RKO (cell line): ENCODE data around the gene ANO6.
"Not testable (repeated sequence)": the region's sequence is repeated elsewhere in the genome, so short reads cannot be mapped to it uniquely, and the experiment has no call there.

Source experiments
- DNase-seq: peaks from one replicate; pipeline ENCODE4 v3.0.0-alpha.2; 2016; ENCODE audit warnings: low spot score

Gene ANO6

DNA sequence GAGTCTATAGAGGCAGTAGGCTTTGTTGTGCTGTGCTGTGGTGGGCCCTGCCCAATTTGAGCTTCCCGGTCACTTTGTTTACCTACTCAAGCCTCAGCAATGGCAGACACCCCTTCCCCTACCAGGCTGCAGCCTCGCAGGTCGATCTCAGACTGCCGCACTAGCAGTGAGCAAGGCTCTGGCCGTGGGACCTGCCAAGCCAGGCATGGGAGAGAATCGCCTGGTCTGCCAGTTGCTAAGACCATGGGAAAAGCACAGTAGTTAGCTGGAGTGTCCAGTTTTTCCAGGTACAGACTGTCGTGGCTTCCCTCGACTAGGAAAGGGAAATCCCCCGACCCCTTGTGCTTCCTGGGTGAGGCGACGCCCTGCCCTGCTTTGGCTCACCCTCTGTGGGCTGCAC is 26.3 kb downstream of the ANO6 start:
- DNase-seq, result no peak

DNA sequence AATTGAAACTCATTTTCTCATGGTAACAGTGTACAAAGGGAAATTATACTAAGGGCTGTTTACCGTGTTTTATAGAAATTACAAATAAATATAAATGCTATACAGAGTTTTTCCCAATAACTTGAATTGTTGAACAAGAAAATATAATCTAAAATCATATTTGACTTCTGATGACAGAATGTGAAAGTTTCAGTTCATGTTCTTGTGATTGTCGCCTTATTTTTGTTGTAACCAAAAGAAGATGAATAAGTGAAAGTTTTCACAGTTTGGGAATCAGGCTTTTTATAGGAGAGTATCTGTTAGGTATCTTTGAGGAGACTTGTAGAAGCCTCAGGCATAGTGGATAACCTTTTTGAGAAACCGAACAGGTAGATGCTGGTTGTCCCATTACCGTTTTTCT is 28.1 kb downstream of the ANO6 start:
- DNase-seq, result no peak

DNA sequence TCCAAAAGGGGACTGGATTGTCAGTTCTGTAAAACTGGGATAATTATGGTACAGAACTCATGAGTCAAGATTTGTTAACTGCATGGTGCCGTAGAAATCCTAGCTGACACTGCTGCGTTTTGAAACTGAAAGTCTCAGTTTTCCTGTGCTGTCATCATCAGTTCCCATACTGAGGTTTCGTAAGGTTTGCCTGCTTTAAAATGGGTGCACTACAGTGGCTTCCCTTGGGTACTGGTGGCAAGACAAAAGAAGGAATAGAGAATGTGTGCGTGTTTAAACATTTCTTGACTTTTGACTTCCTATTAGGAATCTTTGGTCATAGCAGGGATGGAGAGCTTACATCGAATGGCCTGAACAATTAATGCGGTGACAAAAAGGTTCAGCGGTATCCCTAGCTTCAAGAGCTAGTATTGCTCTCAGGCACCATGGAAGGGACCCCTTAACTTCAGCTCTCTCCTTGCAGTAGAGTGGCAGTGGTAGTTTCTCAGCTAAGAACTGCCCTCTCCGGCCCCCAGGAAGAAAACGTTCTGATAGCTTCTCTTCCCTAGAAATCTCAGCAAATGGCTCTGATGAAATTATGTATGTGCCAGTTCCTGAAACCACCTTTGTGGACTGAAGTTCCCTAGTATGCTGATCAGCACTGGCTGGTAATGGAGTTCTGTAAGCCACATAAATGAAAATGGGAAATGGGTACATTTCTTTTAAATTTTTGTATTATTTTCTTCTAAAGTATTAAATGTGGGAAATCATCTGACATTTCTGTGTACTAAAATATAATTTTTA is 28.9 kb downstream of the ANO6 start:
- no peak for DNase-seq

DNA sequence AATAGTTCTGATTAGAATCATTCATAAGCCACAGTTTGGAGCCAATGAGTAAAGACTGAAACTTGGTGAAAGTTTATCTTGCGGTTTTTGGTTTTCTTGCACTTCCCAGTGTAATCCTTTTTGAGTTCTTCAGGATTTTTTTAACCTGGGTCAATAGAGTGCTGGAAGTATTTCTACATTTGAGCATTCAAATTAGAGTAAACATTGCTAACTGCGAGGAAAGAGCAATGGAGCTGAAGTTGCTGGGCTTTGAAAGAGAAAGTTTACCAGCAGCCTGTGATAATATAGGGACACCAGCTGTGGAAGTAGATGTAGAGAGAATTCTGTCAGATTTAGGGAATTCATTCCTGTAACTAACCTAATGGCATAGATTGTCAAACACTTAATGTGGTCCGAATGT is 30.3 kb downstream of the ANO6 start:
- DNase-seq, result no peak

DNA sequence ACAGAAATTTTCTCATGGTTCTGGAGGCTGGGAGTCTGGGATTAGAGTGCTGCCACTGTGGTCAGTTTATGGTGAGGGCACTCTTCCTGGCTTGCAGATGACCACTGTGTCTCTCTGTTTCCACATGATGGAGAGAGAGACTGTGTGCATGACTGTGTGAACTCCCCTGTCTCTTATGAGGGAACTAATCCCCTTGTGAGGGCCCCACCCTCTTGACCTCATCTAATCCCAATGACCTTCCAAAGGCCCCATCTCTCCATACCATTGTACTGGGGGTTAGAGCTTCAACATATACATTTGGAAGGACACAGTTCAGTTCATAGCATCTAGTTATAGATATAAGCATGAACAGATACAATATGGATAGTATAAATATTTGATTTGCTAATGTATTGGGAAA is 31.7 kb downstream of the ANO6 start:
- no peak for DNase-seq

DNA sequence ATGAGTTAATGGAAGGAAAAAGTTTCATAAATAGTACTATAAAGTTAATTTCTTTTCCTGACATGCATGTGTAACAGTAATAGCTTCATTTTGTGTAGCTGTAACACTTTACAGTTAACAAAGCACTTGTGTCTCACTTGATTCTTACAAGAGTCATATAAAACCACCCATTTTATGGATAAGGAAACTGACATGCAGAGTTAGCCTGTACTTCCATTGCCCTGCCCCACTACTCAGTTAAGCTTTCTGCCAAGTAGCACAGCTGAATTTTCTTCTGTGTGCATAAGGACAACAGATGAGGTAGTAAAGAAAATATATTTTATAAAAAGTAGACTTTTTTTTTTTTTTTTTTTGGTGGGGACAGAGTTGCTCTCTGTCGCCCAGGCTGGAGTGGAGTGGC is 32.2 kb downstream of the ANO6 start:
- DNase-seq, result no peak

DNA sequence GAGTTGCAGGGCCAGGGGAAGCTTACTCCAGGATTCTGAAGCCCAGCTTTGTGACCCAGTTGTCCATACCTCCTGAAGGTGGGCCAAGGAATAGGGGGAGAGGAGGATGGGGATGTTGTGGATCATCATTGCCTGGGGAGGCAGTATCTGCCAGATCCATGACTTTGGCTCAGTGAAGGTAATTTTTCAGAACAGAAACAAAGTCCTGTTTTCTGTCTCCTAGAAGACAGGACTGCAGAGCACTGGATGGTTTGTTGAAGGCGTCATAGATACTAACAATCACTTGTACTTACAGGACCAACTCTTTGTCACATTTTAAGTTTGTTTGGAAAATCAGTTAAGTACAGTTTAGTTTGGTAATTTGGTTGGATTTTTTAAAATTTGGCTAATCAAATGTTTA is 38.4 kb downstream of the ANO6 start:
- DNase-seq, result no peak

DNA sequence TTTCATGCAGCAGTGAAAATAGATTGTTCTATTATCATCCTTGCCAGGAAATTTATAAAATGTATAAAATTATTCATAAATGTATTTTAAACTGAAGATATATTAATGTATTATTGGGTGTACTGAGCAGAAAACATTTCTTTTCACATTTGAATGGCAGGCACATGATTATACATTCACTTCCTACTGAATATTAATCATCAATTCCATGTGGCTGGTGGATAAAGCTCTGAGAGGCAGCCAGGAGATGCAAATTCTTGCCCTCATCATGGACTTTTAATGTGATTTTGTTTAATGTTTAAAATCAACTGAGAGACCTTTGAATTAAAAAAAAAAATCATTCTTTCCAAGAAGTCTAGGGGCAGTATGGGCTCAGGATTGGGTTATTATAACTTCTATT is 40.8 kb downstream of the ANO6 start:
- DNase-seq, result no peak

DNA sequence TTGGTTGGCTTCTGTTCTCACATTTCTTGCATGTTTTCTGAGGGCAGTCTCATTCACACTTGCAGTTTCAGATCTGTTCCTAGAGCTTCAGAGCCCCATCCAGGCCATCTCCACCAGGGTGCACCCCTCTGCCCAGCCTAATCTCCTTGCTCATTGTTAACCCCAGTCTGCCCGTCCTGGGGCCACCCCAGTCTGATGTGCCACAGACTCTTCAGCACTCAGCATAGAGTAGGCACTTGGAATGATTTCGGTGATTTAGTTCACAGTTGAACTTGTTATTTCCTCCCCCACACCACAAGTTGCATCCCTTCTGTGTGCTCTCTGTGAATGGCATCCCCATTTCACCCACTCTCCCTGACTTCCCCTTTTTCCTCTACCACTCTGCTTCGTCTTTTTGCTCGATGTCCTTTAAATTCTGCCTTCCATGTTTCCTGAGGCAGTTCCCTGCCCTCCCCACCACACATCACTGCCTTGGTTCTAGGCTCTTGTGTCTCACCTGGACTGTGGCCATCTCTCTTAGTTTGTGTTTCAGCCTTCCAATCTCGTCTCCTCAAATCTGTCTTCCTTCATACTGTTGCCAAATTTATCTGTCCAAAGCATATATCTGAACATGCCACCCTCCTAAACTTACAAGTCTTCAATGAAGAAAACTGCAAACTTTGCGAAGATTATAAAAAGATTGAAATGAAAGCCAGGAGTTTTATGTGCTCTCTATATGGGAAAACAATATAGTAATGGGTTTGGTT is 41.5 kb downstream of the ANO6 start:
- DNase-seq, result no peak

DNA sequence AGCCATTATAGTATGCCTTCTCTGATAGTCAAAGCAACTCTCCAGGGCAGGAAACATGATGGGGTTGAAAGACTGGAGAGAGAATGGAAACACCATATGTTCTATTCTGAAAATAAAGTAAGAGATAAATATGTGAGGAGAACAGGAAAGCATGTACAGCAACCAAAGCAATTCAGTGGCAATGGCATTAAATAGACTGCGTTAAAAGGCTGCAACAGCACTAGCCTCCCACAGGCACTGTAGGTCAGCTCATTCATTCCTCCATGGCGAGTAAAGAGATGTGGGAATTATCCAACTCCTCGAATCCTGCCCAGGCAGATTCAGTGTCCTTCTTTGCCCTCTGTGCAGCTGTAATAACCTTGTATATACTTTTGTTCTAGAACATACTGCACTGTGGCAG is 43.8 kb downstream of the ANO6 start:
- DNase-seq, result no peak

DNA sequence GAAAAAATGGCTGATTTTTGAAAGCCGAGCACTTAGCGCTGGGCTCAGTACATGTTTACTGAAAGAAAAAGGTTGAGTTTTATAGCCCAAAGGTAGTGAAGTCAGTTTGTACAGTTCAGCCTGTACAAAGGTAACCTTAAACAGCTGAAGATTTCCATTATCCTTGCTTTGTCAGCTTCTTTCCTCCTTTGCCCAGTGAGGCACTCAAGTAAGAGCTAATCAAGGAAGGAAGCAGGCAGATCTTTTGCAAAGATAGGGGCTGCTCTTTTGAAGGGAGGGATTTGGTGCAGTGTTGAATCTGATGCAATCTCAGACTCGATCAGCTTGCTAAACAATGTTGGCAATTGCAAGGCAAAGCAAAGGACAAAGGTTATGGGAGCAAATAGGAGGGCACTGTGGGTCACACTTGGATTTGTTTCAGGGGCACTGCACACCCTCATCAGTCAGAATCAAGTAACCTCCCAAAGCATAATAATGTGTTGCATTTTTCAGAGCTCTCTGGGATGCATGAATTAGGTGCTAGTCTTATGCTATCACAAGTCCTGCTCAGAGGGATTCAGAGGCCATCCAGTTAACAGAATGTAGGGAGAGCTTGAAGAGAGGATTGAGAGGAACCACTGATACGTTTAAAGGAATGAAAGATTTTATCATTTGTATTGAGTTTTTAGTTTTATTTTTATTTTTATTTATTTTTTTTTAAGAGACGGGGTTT is 44.4 kb downstream of the ANO6 start:
- DNase-seq, result no peak

DNA sequence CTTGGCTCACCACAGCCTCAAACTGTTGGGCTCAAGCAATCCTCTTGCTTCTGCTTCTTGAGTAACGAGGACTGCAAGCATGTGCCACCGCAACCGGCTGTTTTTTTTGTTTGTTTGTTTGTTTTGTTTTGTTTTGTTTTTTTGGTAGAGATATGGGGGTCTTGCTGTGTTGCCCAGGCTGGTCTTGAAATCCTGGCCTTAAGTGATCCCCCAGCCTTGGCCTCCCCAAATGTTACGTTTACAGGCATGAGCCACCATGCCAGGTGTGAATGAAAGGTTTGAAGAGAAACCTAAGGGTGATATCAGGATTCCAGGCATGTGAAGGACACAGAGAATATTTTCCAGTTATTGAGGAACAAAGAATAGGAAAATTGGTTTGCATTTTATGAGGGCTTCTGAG is 45.0 kb downstream of the ANO6 start:
- DNase-seq, result no peak

DNA sequence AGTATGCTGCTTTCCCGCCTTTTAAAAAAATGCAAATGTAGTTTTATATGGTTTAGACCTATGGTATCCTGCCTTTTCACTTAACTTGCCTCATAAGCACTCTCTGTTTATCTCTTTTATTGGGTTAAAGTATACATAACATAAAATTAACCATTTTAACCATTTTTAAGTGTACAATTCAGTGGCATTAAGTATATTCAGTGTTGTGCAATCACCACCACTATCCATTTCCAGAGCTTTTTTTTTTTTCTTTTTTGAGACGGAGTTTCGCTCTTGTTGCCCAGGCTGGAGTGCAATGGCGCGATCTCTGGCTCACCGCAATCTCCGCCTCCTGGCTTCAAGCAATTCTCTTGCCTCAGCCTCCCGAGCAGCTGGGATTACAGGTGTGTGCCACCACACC is 46.3 kb downstream of the ANO6 start:
- not testable (repeated sequence) for DNase-seq

DNA sequence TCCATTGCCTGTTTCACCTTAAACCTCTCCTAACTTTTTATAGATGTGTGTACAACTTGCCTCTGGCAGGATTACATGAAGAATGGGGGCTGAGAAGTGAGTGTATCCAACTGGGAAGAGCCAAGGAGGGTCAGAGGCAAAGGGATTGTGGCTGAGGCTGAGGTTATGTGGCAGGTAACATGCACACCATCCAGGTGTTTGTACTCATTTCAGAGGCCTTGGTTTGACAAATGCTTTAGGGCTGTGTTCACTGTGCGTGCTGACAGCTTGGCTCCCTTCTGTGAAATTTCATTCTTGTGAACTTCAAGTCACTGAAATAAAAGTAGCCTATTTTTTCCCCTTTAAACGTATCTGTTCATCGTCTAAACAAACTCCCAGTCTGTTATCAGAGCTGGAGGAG is 47.7 kb downstream of the ANO6 start:
- no peak for DNase-seq

DNA sequence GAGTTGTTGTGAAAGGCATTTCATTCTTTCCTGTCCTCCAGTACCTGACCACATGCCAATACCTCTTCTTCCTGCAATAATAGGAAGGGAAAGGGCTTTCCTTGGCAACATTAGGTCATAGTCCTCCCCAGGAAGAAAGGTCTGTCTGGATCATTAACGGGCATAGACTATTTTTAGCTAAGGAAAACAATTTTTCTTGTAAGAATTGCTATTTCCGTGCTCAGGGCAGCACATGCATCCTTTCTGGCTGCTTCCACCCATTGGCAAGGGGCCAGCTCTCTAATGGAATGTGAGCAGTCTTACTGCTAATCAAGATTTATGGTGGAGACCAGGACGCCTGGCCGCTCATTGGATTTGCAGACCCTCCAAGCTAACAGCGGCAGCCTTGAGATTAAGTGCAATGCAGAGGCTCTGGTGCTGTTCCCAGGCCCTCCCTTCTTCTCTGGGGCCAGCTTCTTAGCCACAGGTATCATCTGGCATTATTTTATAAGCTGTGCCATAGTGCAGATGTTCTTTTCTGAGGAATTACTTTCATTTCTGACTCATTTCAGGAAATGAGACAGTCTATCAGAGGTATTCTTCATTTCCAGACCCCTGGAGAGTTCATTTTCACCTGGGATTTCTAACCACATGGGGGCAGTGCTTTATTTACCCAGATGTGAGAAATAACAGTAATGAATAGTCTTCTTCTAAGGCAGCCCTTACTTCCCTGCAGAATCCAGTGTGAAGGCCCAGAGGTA is 52.9 kb downstream of the ANO6 start:
- DNase-seq, result peak; percentile 41

DNA sequence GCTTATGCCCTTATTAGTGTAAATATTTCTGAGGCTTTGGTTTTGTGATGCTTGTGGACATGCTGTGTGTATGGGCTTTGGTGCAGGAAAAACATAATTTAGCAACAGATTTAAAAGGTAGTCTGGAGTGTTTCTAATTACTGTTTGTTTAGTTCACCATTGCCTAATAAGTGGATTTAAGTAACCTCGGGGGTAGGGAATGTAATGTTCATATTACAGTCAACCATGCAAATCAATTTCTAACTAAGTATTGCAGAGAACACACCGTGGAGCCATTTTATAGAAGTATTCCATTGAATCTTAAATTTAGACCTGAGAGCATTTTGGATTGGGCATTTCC is 53.5 kb downstream of the ANO6 start:
- no peak for DNase-seq

DNA sequence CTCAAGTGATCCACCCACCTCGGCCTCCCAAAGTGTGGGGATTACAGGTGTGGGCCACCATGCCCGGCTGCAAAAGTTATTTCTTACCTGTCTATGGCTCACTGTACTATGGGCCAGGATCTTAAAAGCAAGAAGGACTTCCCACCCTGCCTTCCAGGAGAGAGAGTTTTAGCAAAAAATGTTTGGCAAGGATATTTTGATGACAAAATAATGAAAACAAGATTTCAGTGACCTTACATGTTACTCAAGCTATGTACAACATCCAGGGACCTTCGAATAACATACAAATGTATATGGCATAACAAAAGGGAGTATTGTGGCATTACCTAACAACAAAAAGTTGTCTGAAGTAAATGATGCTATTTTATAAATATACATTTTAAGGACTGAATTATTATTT is 55.1 kb downstream of the ANO6 start:
- DNase-seq, result no peak

DNA sequence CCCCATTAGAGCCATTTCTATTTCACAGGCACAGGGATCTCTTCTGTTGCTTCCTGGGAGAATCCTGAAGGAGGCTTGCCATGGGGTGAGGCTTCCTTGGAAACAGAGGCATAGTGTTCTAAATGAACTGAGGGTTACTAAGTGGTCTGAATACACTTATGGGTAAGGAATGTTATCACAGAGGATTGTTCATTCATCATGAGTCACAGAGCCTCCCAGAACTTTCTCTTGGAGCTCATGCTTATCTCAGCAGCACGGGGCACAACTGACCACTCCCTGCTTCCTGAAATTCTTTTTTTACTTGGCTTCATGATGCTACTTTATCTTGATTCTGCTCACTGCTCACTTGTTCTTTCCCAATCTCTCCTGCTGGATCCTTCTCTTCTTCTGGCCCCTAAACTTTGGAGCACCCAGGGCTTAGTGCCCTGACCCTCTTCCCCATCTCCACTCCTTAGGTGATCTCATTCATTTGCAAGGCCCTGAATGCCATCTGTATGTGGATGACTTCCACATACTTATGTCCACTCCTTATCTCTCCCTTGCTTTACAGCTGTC is 57.9 kb downstream of the ANO6 start:
- peak; percentile 85 for DNase-seq

DNA sequence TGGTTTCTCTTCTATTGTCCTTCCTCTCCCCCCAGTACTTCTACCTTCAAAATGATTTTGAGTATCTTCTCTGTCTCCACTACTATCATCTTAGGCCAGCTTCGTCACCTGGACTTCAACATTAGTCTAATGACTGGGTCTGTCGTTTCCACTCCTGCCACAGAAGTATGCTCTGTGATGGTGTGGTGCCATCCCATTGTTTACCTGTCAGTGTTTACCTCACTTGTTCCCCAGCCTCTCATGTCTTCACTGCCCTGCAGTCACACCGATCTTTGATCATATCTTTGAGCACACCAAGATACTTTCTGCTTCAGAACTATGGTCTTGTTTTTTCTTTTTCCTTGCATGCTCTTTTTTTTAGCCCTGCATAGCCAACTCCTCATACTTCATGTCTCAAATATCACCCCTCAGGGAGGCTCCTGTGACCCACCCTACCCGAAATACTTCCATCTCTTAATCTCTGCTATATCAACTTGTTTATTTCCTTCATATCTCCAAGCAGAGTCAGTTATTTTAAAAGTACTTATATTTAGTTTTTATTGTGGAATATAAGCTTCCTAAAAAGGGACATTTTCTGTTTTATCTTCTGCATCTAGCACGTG is 60.4 kb downstream of the ANO6 start:
- no peak for DNase-seq

DNA sequence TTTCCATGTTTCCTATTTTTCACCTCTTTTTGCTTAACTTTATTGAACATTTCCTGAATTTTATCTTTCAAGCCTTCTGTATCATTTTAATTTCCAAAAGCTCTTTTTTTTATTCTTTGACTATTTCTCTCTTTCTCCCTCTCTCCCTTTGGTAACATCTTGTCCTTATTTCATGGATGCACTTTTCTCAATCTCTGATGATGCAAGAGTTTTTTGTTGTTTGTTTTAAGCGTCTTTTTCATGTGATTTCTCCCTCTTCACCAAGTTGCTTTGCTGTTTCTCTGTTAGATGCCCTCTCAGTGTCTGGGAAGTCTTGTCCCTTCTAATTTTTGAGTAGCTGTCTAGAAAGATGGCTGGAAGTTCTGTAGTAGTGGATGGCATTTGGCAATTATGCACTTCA is 62.6 kb downstream of the ANO6 start:
- DNase-seq, result no peak

DNA sequence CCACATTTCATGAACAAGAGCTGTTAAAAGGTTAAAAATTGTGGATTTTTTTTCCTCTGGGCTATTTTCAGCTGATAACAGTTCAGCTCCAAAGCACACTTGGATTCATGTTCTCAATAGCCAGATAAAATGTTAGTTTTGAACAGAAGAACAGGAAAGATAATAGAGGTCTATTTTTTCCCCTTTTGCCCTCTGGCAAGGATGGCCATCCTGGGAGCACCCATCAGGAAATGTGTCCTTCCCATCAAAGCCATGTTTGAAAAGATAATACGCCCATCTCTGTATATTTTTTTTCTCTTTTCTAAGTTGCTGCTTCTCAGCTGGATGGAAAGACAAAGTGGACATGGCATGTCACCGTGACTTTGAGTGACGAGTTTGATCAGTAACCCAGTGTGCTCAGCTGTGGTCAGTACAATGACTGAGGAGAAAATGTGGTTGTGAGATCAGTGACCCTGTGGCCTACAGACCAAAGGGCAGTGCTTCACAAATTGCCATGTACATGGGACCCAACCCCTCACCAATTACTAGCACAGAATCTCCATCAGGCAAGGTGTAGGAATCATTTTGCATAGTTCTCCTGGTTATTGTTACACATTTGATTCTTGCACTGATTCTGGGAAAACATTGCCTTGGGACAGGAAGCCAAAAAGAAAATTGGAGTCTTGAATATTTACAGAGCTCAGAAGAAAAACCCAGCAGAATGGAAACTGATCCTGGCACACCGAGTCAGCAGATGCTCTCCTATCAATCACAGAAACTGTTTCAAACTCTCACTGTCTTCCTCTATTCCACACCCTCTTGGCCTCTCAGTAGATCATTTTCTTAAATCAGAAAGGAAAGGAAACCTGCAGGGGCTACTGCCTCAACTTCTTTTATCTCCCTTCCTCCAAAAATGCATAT is 64.3 kb downstream of the ANO6 start:
- DNase-seq, result no peak
